HG03442 (cell line): Measurements from ENCODE around the gene RNF121.
A peak's percentile ranks its signal among the peaks of the same experiment; 100 is the strongest.

Experiments used
- ATAC-seq: cut with Tn5 transposase; IDR thresholded peaks from one replicate; pipeline ENCODE4 v1.9.1; 2021; ENCODE audit warnings: mild to moderate bottlenecking, moderate library complexity; ENCODE audit not compliant: unreplicated experiment

RNF121 gene

GRCh38 chr11:71987521-71987920, 58.7 kb downstream of the RNF121 start:
- ATAC-seq: no peak

DNA sequence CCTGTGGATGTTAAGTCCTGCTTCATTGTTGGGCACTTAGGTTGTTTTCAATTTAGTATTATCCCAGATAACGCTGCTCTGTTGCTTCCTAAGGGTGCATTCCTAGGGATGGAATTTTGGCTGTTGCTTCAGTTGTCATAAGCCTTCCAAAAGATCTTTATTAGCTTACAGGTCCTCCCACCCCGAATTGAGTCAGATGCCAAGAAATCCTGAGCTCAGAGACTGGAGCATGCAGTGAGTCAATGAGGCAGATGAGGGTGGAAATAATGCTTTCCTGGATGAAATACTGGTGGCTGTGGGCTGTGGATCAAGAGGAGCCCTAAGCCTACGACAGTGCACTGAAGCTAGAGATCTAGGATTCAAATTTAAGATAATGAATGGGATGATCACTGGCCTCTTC, 59.2 kb downstream of the RNF121 start:
- ATAC-seq: no peak

DNA sequence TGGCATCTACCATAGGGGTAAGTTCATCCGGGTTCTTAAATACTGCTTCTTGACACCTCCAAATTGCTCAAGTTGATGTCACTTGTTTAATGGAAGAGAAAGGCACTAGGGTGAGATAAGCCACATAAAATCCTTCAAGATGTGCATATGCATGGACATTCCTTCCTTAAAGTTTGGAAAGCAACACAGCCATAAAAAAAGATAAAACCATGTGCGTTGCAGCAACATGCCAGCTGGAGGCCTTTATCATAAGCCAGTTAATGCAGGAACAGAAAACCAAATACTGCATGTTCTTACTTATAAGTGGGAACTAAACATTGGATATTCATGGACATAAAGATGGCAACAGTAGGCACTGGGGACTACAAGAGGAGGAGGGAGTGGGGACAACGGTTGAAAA, 61.9 kb downstream of the RNF121 start:
- ATAC-seq: no peak

- ATAC-seq: no peak
These were observed 62.6 kb downstream of the RNF121 start for GRCh38 chr11:71991494-71991893.

- ATAC-seq: no peak
These were observed 63.4 kb downstream of the RNF121 start for GRCh38 chr11:71992136-71992730.

- ATAC-seq: no peak
These were observed 65.9 kb downstream of the RNF121 start for GRCh38 chr11:71994786-71995185.

- no peak for ATAC-seq
These were observed 67.0 kb downstream of the RNF121 start for GRCh38 chr11:71995726-71996291.

GRCh38 chr11:71996517-71996916, 67.7 kb downstream of the RNF121 start:
- ATAC-seq: no peak

DNA sequence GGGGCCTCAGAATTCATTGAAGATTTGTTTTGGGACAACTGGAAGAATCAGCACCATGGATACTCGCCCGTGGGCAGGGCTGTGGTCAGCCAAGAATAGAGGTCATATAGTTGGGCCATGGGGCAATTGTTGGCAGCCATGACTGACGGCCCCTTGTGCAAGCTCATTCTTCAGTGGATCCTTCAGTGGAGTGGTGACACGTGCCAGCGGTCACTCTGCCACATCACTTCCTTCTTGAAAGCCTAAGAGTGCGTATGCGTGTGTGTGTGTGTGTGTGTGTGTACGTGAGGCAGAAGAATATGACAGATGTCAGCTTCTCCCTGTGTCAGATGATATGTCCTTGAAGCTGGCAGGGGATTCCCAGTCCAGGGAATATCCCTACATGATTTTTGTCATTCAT, 68.1 kb downstream of the RNF121 start:
- no peak for ATAC-seq

DNA sequence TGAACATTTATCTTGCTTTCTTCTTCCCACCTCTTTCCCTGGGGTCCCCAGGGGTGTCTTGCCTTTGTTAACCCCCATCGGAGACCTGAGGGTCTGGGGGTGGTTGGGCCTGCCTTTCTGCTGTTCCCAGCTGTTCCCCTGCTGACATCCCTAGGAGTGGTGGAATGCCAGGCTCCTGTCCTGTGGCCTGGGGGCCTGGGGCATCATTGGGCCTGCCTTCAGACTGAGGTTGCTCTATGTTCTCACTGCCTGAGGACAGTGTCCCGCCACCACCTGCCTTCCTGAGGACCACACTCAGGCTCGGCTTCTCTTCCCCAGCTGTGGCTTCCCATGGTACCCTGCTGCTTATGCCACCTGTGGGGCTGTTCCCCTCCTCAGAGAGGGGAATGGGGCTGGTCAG, 68.7 kb downstream of the RNF121 start:
- ATAC-seq: no peak

DNA sequence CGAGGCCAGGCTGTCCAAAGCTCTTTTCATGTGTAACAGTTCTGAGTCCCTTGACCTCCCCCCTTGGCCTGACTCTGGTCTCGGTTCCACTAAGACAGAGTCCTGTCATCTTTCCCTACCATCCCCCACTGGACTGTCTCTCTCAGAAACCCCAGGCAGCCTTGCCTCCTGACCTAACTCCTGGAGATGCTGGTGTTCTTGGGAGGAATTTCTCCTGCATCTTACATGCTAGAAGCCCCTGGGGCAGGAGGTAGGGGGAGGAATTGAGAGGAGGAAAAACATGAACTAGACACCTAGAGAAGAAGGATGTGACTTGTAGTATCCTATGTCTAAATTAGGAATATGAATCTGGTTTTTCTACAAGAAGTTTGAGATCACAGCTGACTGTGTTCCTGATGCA, 69.2 kb downstream of the RNF121 start:
- ATAC-seq: no peak

DNA sequence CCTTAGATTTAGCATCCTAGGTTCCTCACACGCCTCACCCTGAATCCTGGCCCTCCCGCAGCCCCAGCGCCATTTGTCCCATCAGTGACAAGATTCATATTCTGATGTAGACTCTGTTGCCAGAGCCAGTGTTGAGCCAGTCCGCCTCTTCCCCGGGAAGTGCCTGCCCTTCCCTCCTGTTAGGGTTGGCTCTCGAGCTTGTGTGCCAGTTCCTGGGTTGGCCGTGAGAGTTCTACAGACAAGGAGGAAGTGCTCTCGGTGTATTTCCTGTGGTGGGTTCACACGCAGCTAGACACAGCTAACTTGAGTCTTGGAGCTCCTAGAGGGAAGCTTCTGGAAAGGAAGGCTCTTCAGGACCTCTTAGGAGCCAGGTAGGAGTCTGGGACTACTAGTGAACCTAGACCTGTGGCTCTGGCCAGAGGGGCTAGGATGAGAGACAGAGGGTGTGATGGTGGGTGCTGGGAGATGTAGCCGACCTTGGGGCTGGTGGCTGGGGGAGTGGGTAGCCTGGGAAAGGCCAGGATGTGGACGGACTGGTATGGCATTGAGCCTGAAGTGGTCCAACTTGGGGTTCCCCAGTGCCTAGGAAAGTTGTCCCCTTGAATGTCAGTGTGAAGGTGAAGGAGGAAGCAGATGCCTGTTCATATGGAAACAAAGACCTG, 69.9 kb downstream of the RNF121 start, which contains the start of gene IL18BP:
Gene IL18BP (plus strand): TSS at position 261 of the 662 bp plus-strand sequence. CDS start 1,076 bp downstream, outside the sequence.
- ATAC-seq: peak; percentile 41

- ATAC-seq: no peak
These were observed 70.5 kb downstream of the RNF121 start for GRCh38 chr11:71999362-71999761.

GRCh38 chr11:71999798-72000197, 71.0 kb downstream of the RNF121 start:
- no peak for ATAC-seq

GRCh38 chr11:72000202-72000867, 71.5 kb downstream of the RNF121 start:
- no peak for ATAC-seq

DNA sequence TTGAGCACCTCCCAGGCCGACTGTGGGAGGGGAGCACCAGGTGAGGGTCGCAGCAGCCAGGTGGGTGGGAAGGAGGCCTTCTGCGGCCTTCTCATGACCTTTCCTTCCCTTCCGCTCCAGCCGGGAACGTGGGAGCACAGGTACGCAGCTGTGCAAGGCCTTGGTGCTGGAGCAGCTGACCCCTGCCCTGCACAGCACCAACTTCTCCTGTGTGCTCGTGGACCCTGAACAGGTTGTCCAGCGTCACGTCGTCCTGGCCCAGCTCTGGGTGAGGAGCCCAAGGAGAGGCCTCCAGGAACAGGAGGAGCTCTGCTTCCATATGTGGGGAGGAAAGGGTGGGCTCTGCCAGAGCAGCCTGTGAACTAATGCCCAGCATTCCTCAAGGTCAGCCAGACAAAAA, 72.4 kb downstream of the RNF121 start:
- ATAC-seq: no peak

- ATAC-seq: no peak
These were observed 73.2 kb downstream of the RNF121 start for GRCh38 chr11:72001834-72002591.

DNA sequence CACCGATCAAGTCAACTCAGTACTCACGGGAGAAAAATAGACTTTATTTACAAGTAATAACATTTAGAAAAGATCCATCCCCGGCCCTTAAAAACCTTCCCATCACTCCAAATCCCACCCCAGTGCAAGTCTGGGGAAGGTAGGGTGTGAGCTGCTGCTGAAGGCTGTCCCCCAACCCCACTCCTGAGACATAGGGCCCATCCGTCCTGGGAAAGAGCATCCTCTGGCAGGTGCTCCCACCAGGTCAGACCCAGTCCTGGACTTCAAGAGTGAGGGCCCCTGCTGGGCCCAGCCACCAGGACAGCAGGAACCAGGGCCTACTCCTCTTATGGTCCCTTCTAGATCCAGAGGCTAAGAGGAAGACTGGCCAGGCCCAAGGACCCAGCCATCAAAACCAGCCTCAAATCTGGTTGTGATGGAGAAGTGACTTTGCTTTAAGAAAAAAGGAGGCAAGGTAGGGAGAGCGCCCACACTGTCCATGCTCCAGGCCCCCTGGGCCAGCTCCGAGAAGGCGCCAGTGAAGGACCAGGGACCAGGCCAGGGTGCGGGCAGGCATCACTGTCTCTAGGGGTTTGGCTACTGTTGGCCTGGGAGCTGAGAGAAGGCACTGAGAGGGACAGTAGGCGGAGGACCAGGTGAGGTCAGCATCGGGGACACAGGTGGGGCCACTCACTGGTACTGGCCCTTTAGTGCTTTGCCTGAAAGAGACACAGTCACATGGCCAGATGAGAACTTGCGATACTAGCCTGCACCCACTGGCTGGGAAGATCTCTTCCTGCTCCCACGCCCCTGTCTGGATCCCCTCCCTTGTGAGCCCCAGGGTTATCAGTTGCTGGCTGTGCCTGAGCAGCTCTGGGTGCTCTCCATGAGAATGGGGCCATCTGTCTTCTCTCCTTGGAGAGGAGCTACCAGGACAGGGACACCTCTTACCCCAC, 74.3 kb downstream of the RNF121 start:
- ATAC-seq: no peak

DNA sequence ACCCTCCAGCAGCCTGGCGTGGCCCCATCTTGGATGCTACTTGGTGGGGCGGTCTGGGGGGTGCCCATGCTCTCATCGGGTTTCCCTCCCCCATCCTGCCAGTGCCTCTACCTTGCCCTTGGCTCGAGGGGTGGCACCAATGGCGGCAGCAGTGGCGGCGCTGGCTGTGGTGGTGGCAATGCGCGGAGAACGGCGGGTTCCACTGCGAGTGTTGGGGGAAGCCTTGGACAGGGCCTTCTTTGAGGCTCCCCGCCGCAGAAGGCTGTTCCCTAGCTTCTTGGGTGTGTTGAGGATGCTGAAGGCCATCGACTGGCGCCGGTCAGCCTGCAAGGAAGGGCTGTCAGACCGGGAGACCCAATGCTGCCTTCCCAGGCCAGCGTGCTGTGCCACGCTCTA, 74.9 kb downstream of the RNF121 start:
- ATAC-seq: no peak
